Adrenal gland (tissue), 12 donors: Measurements from ENCODE around the gene SRCIN1. TPM values are rescaled to one million over a fixed set of nuclear protein-coding genes. Genes with fewer than 3 reads are reported as not detected.
A peak's percentile ranks its signal among the peaks of the same experiment; 100 is the strongest.

Experiments used
- DNase-seq, 7 donors: peaks; one replicate each; pipeline ENCODE4 v3.0.0-alpha.2; 2019 to 2020
- H3K27ac ChIP-seq, 5 donors: fragments of 200-600 bp; sonication (generic) in 4 of 5; 1 replicate in 3 of 5; 2 replicates in 2 of 5; pipeline versions ENCODE4 v1.5.1 to v1.8.0; 2016 to 2020; ENCODE audit warnings: mild to moderate bottlenecking in 1 of 5
- H3K27me3 ChIP-seq: fragments of 200-600 bp; 2 replicates; pipeline ENCODE4 v1.8.0; 2021
- H3K36me3 ChIP-seq, 2 donors: fragments of 200-600 bp; replicated peaks in 1 of 2; 1 replicate in 1 of 2; 2 replicates in 1 of 2; pipeline versions ENCODE4 v1.5.1 to v1.8.0; 2018 to 2022
- H3K4me1 ChIP-seq, 2 donors: fragments of 200-600 bp; replicated peaks in 1 of 2; 1 replicate in 1 of 2; 2 replicates in 1 of 2; pipeline versions ENCODE4 v1.5.1 to v1.8.0; 2018 to 2021
- H3K4me3 ChIP-seq, 4 donors: fragments of 200-600 bp; sonication (generic) in 3 of 4; one replicate each; pipeline ENCODE4 v1.5.1; 2016 to 2018
- H3K9me3 ChIP-seq, 3 donors: fragments of 200-600 bp; sonication (generic) in 1 of 3; replicated peaks in 1 of 3; 1 replicate in 2 of 3; 2 replicates in 1 of 3; pipeline versions ENCODE4 v1.5.1 to v1.8.0; 2016 to 2021
- CTCF ChIP-seq, 6 experiments: fragments of 450-650 bp in 4 of 6; fragments of 200-600 bp in 2 of 6; sonication (generic) in 1 of 6; IDR thresholded peaks; 1 replicate in 5 of 6; 2 replicates in 1 of 6; pipeline versions ENCODE4 v1.5.1 to v1.8.0; 2016 to 2021; ENCODE audit warnings: antibody characterized with exemption in 6 of 6, mild to moderate bottlenecking in 2 of 6, moderate library complexity in 1 of 6
- POLR2A ChIP-seq, 2 donors: fragments of 450-650 bp; IDR thresholded peaks; one replicate each; pipeline ENCODE4 v1.6.1; 2017; ENCODE audit warnings: antibody characterized with exemption in 2 of 2, mild to moderate bottlenecking in 2 of 2, moderate library complexity in 1 of 2
- WGBS, 4 donors: extraction: QIAGEN DNeasy Blood & Tissue Kit in 2 of 4; methylation state at CpG; one replicate each; pipeline versions ENCODE4 v1.1.5 to v1.1.7; 2013 to 2017; 5-methylcytosine and 5-hydroxymethylcytosine counted together
- intact Hi-C, 2 donors: fragments of 100-400 bp; cut with DNase I; formaldehyde crosslinking; loops; one replicate each; pipeline versions ENCODE4 v1.14.1 to v1.15.0; 2022 to 2023
- polyA plus RNA-seq, 3 donors: library from polyadenylated mRNA; stranded (reverse); fragments of 200-250 nt in 2 of 3; fragments of 350-450 nt in 1 of 3; fragmentation: Illumina TruSeq in 1 of 3; extraction: RNeasy Lipid Tissue Mini Kit (QIAGEN cat#74804) in 1 of 3; gene quantifications; one replicate each; pipeline ENCODE4 v1.2.3, GENCODE V29; 2013 to 2014
- total RNA-seq, 9 donors: library from RNA; depleted of rRNA in 4 of 9; stranded (reverse); fragments of >200 nt in 4 of 9; fragments of 120-200 nt in 1 of 9; fragmentation: NEBNext Ultra II Directional in 1 of 9; extraction: Animal tissue kit (Norgen Biotek cat#: 25700) in 1 of 9; gene quantifications; one replicate each; pipeline versions ENCODE4 v1.1.0 to v1.2.4, GENCODE V29; 2013 to 2023
- donor health status: healthy with polysubstance abuse.
- donor health status: Bipolar disorder and iron deficiency.
- donor health status: DM: yes; HTN: yes; CAD: no.
- donor health status: DM: no; HTN: no; CAD: no.
- donor health status: DM: no; HTN: no; CAD: no.
- donor health status: DM: yes; HTN: yes; CAD: no.

SRCIN1 gene
- total and polyA plus RNA-seq, 12 donors: 0.44 to 33.1 (median 1.6) TPM; not detected in 2

GRCh38 chr17:38621538-38621937 is 15.8 kb upstream of the SRCIN1 start:
- WGBS, 4 donors: 62 to 74% (median 67%) methylated on average over 2 of the region's 2 CpGs
- intact Hi-C loops: no loop called here
- Histone ChIP-seq H3K27ac (no peak overlapping the region), H3K4me1 (no peaks in the 10 kb centered on the region), H3K36me3 (no peaks in the 10 kb centered on the region), H3K4me3 (no peak overlapping the region), H3K27me3 (peaks cover 15% of the 10 kb centered on the region), H3K9me3 (no peaks in the 10 kb centered on the region)
- no peak for TF ChIP-seq POLR2A (IDR thresholded peaks at IDR 0.05)
- no peak for TF ChIP-seq CTCF (IDR thresholded peaks at IDR 0.05)
- peak in 1 of 7 donors; percentile 4 for DNase-seq

GRCh38 chr17:38620551-38621277 is 15.0 kb upstream of the SRCIN1 start:
- no peak for DNase-seq
- Histone ChIP-seq H3K36me3 (no peaks in the 10 kb centered on the region), H3K27me3 (peaks cover 11% of the 10 kb centered on the region), H3K9me3 (no peaks in the 10 kb centered on the region), H3K27ac (no peak overlapping the region), H3K4me1 (no peaks in the 10 kb centered on the region), H3K4me3 (no peak overlapping the region)
- intact Hi-C loops: no loop called here
- 70 to 75% (median 71%) methylated on average over 11 to 12 of the region's 12 CpGs for WGBS, 4 donors
- TF ChIP-seq CTCF (IDR thresholded peaks at IDR 0.05) (no peak), POLR2A (IDR thresholded peaks at IDR 0.05) (no peak)

- H3K9me3 ChIP-seq: no peaks in the 10 kb centered on the region
- no peaks in the 10 kb centered on the region for H3K36me3 ChIP-seq
- intact Hi-C loops: no loop called here
- H3K27ac ChIP-seq: no peak overlapping the region
- TF ChIP-seq CTCF (IDR thresholded peaks at IDR 0.05) (no peak), POLR2A (IDR thresholded peaks at IDR 0.05) (no peak)
- DNase-seq: no peak
- 67 to 86% (median 78%) methylated on average over 9 of the region's 9 CpGs for WGBS, 4 donors
- H3K27me3 ChIP-seq: peaks cover 11% of the 10 kb centered on the region
- H3K4me1 ChIP-seq: no peaks in the 10 kb centered on the region
- H3K4me3 ChIP-seq: no peak overlapping the region
These were observed 14.3 kb upstream of the SRCIN1 start for GRCh38 chr17:38619937-38620550.

GRCh38 chr17:38619451-38619795 is 13.7 kb upstream of the SRCIN1 start:
- WGBS, 4 donors: 86 to 97% (median 91%) methylated on average over 2 of the region's 2 CpGs
- H3K27ac ChIP-seq: no peak overlapping the region
- no peak overlapping the region for H3K4me3 ChIP-seq
- intact Hi-C loops: no loop called here
- no peaks in the 10 kb centered on the region for H3K36me3 ChIP-seq
- TF ChIP-seq POLR2A (IDR thresholded peaks at IDR 0.05) (no peak), CTCF (IDR thresholded peaks at IDR 0.05) (no peak)
- peaks cover 11% of the 10 kb centered on the region for H3K27me3 ChIP-seq
- no peak for DNase-seq
- H3K4me1 ChIP-seq: no peaks in the 10 kb centered on the region
- H3K9me3 ChIP-seq: no peaks in the 10 kb centered on the region
